SJSA1 (cell line): ENCODE results near the gene PIP5K1C. TPM values are rescaled to one million over a fixed set of nuclear protein-coding genes. Genes with fewer than 3 reads are reported as not detected.

Experiments
- DNase-seq, 2 experiments: peaks; one replicate each; pipeline ENCODE4 v3.0.0-alpha.2; 2015 to 2020; ENCODE audit warnings: low spot score in 2 of 2, low read depth in 1 of 2
- H3K27ac ChIP-seq: fragments of 250-450 bp; sonication (Bioruptor Pico); 2 replicates; pipeline ENCODE4 v1.5.1; 2020; ENCODE audit warnings: mild to moderate bottlenecking, moderate library complexity
- H3K27me3 ChIP-seq: fragments of 250-450 bp; sonication (Bioruptor Pico); replicated peaks from 2 replicates; pipeline ENCODE4 v1.5.1; 2020; ENCODE audit warnings: mild to moderate bottlenecking, moderate library complexity
- H3K36me3 ChIP-seq: fragments of 250-450 bp; sonication (Bioruptor Pico); 2 replicates; pipeline ENCODE4 v1.5.1; 2020; ENCODE audit warnings: mild to moderate bottlenecking
- H3K4me1 ChIP-seq: fragments of 250-450 bp; sonication (Bioruptor Pico); replicated peaks from 2 replicates; pipeline ENCODE4 v1.6.1; 2021; ENCODE audit warnings: mild to moderate bottlenecking
- H3K4me3 ChIP-seq: fragments of 250-450 bp; sonication (Bioruptor Pico); 2 replicates; pipeline ENCODE4 v1.5.1; 2020; ENCODE audit warnings: mild to moderate bottlenecking
- H3K9me3 ChIP-seq: fragments of 250-450 bp; sonication (Bioruptor Pico); replicated peaks from 2 replicates; pipeline ENCODE4 v1.5.1; 2020; ENCODE audit warnings: mild to moderate bottlenecking
- total RNA-seq: library from RNA; depleted of rRNA; stranded (reverse); fragments of >200 nt; shearing (Covaris generic); gene quantifications from 2 replicates; pipeline ENCODE4 v1.2.3, GENCODE V29; 2014

PIP5K1C gene
- total RNA-seq, 1 experiment from 2014 or later, result 15.9 TPM

DNA sequence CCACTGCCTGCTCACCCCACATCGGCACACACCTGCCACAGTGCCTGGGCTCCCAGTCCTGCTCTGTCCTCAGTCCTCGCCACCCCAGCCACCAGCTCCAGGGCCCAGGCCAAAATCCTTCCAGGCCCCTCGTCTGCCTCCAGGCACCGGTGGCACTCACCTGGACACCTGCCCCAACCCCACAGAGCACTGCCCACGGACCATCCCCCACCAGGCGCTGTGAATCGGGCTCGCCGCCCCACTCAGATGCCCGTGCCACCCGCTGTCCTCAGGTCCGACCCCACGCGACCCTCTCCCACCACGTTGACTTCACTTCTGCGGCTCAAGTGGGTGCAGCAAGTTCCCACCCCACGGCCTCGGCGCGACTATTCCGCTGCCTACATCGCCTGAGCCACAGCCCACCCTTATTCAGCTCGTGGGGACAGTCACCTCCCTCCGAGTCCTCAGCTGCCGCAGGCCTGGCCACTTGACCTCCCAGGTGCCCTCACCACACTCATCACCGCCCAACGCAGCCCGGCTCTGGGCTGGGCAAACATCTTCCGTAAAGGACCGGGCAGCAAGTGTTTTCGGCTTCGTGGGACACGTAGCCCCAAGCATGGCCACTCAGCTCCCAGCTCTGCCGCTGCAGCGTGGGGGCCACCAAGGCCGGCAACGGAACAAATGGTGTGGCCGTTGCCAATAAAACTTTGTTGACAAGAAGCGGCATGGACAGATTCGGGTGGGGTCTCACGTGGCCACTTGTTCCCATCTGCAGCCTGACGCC is 5.7 kb downstream of the PIP5K1C start:
- H3K27ac ChIP-seq, result no peak overlapping the region
- H3K4me3 ChIP-seq, result no peak overlapping the region
- no peaks in the 10 kb centered on the region for H3K9me3 ChIP-seq
- no peak for DNase-seq
- peaks cover 11% of the 10 kb centered on the region for H3K4me1 ChIP-seq
- no peaks in the 10 kb centered on the region for H3K27me3 ChIP-seq
- peaks cover 11% of the 10 kb centered on the region for H3K36me3 ChIP-seq

DNA sequence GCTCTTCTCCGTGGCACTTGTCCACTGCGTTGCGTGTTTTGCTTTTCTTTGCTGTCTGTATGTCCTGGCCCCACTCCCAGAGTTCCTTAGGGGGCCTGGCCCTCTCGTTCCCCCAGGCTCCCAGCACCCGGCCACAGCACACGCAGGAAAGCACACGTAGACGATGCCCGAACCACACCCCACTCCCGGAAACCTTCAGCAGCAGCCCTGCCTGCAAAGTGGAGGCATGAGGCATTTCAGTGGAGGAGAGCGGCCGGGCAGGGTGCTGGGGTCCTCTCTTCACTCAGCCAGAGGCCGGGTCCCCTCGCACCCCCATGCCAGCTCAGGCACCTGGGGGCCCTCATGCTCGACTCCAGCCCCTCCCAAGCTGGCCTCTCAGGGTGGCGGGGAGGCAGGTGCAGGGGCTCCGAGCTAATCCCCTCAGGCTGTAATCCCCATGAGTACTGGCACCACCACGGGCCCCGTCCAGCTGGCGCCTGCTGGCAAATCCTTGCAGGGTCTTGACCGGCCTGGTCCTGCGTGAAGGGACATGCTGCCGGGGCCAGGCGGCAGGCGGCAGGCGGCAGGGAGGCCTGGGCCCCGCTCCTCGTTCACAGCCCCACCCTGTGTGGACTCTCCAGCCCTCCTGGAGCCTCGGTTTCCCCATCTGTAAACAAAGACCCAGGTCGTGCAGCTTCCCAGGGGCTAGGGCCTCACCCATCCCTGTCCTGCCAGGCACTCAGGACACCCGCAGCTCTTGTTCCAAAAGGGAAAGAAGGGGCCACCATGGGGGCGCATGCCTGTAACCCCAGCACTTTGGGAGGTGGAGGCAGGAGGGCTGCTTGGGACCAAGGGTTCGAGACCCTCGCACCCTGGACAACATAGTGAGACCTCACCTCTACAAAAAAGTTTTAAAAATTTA is 7.0 kb downstream of the PIP5K1C start:
- Histone ChIP-seq H3K4me1 (peaks cover 2% of the 10 kb centered on the region; the same call in 1 of the 2 replicates), H3K4me3 (no peak overlapping the region), H3K9me3 (no peaks in the 10 kb centered on the region), H3K36me3 (peaks cover 7% of the 10 kb centered on the region; the same call in 1 of the 2 replicates), H3K27ac (no peak overlapping the region), H3K27me3 (no peaks in the 10 kb centered on the region)
- no peak for DNase-seq

DNA sequence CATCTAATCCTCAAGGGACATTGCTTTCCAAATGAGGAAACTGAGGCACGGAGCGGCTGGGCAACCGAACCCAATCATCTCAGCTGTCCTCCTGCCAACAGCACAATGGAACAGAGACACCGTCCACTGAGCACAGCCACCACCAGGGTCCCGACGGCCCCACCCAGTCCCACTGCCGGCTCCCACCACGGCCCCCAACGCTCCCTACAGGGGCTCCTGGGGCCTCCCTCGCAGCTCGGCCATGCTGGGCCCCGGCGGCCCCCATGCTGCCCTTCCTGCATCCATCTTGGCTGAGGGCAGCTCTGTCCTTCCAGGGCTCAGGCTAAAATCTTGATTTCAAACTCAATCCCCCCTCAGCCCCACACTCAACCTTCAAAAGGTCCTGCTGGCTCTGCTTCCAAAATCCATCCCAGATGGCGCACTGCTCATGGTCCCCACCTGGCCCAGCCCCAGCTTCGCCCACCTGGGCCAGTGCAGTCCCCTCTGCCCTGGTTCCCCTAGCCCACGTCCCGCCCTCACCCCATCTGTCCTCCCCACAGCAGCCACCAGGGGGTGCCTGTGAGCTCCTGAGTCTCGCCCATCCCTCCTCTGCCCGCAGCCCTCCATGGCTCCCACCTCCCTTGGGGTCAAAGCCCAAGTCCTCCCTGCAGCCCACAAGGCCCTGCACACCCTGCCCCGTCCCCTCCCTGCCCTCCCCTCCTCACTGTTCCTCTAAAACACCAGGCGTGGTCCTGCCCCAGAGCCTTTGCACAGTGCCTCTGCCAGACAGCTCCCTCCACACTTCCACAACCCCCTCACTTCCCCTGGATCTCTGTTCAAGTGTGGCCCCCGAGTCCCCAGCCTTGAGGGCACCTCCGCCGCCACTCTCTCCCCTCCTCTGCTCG is 7.9 kb downstream of the PIP5K1C start:
- no peak for DNase-seq
- Histone ChIP-seq H3K27me3 (no peaks in the 10 kb centered on the region), H3K4me1 (no peaks in the 10 kb centered on the region), H3K9me3 (no peaks in the 10 kb centered on the region), H3K36me3 (peaks cover 4% of the 10 kb centered on the region; the same call in 1 of the 2 replicates), H3K27ac (no peak overlapping the region), H3K4me3 (no peak overlapping the region)

DNA sequence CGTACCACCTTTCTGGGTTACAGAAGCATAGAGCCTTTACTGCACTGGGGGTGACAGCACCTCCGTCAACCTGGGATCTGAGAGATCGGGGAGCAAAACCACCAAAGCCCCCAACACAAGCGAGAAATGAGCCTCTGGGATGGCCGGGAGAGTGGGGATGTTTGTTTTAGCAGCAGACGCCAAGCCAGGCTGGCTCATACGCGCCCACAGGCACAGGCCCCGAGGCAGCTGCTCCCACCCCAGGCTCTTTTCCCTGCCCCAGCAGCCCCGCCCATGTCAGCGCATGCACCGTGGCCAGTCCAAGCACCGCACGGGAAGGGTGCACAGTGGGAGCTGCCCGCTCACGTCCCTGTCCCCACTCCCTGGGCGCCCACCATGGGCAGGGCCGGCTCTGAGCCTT is 8.5 kb downstream of the PIP5K1C start:
- no peaks in the 10 kb centered on the region for H3K4me1 ChIP-seq
- no peaks in the 10 kb centered on the region for H3K27me3 ChIP-seq
- no peak for DNase-seq
- H3K9me3 ChIP-seq, result no peaks in the 10 kb centered on the region
- no peak overlapping the region for H3K27ac ChIP-seq
- H3K4me3 ChIP-seq, result no peak overlapping the region
- H3K36me3 ChIP-seq, result peaks cover 4% of the 10 kb centered on the region; the same call in 1 of the 2 replicates

DNA sequence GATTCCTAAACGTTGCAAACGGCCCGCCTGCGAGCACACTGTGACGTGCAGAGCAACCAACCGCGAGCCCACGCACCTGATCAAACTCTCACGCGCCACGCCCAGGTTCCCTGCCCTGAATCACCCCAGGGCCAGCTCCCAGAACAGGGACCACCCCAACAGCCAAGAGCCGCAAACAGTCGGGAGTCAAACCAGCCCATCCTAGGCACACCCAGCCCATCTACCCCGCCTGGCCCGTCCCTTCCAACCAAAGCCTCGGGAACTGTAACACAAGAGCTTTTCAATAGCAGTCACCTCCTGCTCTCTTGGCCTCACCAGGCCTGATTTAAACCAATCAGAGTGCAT is 8.9 kb downstream of the PIP5K1C start:
- no peak overlapping the region for H3K4me3 ChIP-seq
- DNase-seq, result no peak
- no peak overlapping the region for H3K27ac ChIP-seq
- no peaks in the 10 kb centered on the region for H3K9me3 ChIP-seq
- H3K4me1 ChIP-seq, result no peaks in the 10 kb centered on the region
- H3K27me3 ChIP-seq, result no peaks in the 10 kb centered on the region
- peaks cover 4% of the 10 kb centered on the region; the same call in 1 of the 2 replicates for H3K36me3 ChIP-seq

DNA sequence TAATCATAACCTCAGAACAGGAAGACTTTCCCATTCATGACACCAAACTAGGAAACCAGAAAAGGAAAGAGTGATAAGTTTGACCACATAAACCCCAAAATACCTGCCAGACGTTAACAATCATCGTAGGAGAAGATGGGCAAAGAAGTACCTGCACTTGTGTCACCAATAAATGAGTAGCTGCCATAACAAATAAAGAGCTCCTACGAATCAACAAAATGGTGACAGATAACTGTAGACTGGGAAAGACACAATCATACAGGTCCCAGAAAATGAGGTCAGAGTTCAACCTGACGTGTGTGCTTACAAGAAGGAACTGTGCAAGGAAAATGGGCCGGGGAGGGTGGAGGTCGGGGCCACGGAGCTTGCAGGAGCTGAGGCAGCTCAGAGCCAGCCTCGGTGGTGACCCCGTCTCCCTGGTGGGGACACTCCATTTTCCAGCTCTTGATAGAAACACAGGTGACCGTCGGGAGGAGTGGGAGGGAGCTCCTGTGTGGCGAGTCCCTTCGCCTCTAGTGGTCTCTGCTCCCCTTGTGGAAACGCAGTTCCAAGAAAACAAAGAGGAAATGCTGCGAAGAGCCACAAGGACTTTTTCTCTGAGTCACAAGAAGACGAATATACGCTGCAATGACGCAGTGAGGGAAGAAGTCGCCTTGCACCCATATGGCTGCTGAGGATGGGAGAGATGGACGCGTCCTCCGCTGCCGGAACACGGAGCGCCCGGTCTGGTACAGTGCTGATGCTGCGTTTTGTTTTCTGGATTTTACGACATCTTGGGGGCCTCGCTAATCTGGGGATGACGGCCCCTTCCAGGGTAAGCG is 9.5 kb downstream of the PIP5K1C start:
- DNase-seq, result no peak
- H3K36me3 ChIP-seq, result no peaks in the 10 kb centered on the region
- H3K4me3 ChIP-seq, result no peak overlapping the region
- H3K27ac ChIP-seq, result no peak overlapping the region
- H3K9me3 ChIP-seq, result no peaks in the 10 kb centered on the region
- no peaks in the 10 kb centered on the region for H3K27me3 ChIP-seq
- no peaks in the 10 kb centered on the region for H3K4me1 ChIP-seq

DNA sequence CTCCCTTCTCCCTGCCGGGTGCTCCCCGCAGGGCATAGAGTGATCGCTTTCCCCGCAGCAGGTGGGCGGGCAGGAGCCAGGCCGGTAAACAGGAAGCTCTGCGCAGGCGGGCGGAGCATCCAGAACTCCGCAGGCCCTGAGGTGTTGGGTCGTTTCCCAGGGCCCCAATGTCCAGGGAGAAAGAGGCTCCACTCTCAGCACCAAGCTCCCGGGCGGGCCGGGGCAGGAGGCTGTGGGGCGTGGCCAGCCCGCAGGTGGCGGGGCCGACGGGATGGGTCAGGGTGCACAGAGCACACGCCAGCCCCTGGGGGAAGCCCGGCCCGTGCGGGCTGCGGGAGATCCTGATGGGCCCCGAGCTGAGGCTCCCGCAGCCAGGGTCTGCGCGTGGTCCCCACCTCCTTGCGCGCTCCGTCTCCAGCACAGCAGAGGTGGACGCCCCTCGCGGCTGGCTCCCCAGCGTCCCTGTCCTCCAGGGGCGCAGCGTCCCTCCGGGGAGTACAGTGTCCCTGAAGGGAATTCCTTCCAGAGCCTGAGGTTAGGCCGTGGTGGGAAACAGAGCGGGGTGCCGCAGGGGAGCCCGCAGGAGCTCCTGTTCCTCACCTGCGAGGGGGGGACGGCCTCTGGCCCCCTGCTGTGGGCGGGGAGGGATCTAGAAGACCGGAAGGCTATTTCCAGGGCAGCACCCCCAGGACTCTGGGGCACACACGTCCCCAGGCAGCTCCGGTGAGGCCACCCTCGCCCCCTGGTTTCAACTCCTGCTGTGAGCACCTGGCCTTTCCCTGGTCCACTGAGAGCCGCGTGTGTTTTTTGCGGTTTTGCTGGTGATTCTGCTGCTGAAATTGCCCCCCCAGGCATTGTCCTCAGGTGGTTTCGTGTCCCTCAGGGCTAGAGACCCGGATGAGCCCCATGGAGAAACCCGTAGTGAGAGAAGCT is 12.2 kb downstream of the PIP5K1C start:
- H3K4me1 ChIP-seq, result peaks cover 3% of the 10 kb centered on the region; the same call in 1 of the 2 replicates

DNA sequence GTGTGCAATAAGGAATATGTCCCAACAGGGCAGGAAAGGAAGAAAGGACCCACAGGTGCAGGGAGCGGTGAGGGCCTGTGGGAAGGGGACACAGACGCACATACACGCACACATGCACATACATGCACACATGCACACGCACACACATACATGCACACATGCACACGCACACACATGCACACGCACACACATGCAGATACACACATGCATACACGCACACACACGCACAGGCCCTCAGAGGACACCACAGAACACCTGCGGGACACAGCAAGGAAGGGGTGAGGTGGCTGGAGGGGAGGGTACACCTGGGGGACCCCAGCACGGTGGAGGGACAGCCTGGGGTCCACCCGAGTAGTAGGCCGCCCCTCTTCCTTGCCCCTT is 12.9 kb downstream of the PIP5K1C start:
- peaks cover 3% of the 10 kb centered on the region; the same call in 1 of the 2 replicates for H3K4me1 ChIP-seq
- H3K36me3 ChIP-seq, result peaks cover 9% of the 10 kb centered on the region
- no peaks in the 10 kb centered on the region for H3K27me3 ChIP-seq
- no peak overlapping the region for H3K27ac ChIP-seq
- DNase-seq, result no peak
- peaks cover 4% of the 10 kb centered on the region; the same call in 1 of the 2 replicates for H3K9me3 ChIP-seq
- H3K4me3 ChIP-seq, result no peak overlapping the region

More for the DNA sequence above, 12.2 kb downstream of the PIP5K1C start:
- peaks cover 4% of the 10 kb centered on the region; the same call in 1 of the 2 replicates for H3K9me3 ChIP-seq
- no peak overlapping the region for H3K27ac ChIP-seq
- no peaks in the 10 kb centered on the region for H3K27me3 ChIP-seq
- no peak overlapping the region for H3K4me3 ChIP-seq
- peaks cover 9% of the 10 kb centered on the region for H3K36me3 ChIP-seq
- no peak for DNase-seq

DNA sequence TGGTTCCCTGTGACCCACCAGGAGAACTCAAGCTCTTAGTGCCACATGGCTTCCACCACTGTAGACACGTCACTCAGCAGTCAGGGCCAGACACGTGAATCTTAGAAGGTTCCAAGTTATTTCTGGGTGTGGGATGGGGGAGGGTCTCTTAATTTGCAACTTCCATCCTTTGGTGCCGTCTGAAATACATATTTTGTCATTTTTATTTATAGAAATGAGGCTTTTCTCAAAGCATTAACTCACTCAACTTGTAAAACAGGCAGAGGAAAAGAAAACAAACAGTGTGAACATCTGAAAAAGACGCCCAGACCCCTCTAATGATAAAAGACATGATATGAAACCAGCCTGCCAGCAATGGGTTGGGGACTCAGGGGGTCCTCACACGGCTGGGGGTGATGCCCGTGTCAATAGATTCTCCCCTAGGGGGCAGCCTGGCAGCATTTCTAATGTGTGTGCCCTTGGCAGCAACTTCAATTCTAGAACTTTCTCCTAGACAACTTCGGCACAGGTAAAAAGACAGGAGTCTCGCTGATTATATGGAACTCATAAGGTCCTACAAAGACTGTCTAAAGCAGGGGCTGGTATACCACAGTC is 15.4 kb downstream of the PIP5K1C start:
- peaks cover 9% of the 10 kb centered on the region for H3K36me3 ChIP-seq
- H3K4me3 ChIP-seq, result no peak overlapping the region
- H3K9me3 ChIP-seq, result peaks cover 4% of the 10 kb centered on the region; the same call in 1 of the 2 replicates
- no peak overlapping the region for H3K27ac ChIP-seq
- no peaks in the 10 kb centered on the region for H3K27me3 ChIP-seq
- peaks cover 3% of the 10 kb centered on the region; the same call in 1 of the 2 replicates for H3K4me1 ChIP-seq
- DNase-seq, result no peak

DNA sequence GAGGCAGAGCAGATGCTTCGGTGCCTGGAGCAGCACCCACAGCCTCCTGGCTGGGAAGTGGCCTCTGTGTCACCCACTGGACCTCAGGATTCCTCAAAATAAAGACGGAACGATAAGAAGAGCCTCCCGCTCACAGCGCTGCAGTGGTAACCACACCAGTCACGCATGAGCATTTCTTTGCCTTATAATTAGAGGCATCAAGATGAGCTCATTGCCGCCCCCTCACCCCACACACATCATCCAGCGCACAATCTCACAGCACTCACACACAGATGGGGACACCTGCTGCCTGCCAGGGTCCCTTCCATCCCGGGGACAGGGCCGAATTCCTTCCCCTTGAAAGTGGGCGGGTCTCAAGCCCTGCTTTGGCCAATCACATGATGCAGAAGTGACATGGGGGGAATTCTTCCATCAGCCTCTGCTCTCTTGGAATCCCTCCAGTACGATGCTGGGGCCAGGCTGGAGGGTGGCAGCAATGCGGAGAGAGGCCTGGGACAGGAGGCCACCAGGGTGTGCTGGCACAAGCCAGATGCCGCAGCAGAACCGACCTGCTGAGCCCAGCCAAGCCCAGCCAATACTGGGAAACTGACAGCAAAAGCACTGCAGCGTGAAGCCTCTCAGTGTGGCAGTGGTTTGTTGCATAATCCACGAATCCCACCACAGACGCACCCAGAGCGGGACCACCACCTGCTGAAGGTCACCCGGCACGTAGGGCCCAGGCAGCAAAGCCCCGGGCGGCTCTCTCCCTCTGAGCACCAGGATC is 16.0 kb downstream of the PIP5K1C start:
- H3K9me3 ChIP-seq, result peaks cover 4% of the 10 kb centered on the region; the same call in 1 of the 2 replicates
- no peak for DNase-seq
- peaks cover 3% of the 10 kb centered on the region; the same call in 1 of the 2 replicates for H3K4me1 ChIP-seq
- H3K36me3 ChIP-seq, result peaks cover 9% of the 10 kb centered on the region
- H3K27me3 ChIP-seq, result no peaks in the 10 kb centered on the region
- no peak overlapping the region for H3K27ac ChIP-seq
- no peak overlapping the region for H3K4me3 ChIP-seq

DNA sequence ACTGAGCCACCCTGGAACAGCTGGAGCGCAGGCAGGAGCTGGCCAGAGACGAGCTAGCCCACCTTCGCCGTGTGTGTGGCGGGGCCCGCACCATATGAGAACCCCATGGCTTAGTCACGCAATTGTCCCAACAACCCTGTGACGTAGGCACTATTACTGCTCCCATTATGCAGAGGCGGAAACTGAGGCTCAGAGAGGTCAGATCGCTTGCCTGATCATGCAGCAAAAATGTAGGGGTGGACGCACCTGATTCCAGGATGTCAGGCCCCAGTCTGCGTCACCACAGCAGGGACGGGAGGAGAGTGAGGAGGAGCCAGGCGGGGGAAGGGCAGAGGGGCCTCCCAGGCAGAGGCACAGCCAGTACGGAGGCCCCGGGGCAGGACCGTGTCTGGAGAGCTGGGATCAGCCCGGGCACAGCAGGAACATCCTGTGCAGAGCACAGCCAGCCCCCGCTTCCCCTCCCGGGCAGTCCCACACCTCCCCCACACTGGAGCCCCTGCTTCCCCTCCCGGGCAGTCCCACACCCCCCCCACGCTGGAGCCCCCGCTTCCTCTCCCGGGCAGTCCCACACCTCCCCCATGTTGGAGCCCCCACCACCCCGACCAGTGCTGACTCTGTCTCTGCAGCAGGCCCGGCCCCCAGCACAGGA is 16.7 kb downstream of the PIP5K1C start:
- peaks cover 9% of the 10 kb centered on the region for H3K36me3 ChIP-seq
- peaks cover 4% of the 10 kb centered on the region; the same call in 1 of the 2 replicates for H3K9me3 ChIP-seq
- no peak overlapping the region for H3K27ac ChIP-seq
- H3K4me3 ChIP-seq, result no peak overlapping the region
- no peaks in the 10 kb centered on the region for H3K27me3 ChIP-seq
- peaks cover 3% of the 10 kb centered on the region; the same call in 1 of the 2 replicates for H3K4me1 ChIP-seq
- DNase-seq, result no peak
